ENCODE data around the gene NKG7.

GRCh38 chr19:51342631-51343569, 29.6 kb downstream of the NKG7 start:
- TF ChIP-seq ETS1 (IDR thresholded peaks at IDR 0.05) = no peak
- TF ChIP-seq CTCF (conservative IDR thresholded peaks at IDR 0.05; ENCODE audit: low read depth in 2 of 2) = no peak
- TF ChIP-seq EZH2 (IDR thresholded peaks at IDR 0.05; ENCODE audit: low read depth, unreplicated experiment) = no peak
- TF ChIP-seq EZH2phosphoT487 (IDR thresholded peaks at IDR 0.05; ENCODE audit: unreplicated experiment) = no peak
- TF ChIP-seq ZNF331 (CRISPR knock-in tag; IDR thresholded peaks at IDR 0.05; ENCODE audit: low read depth) = no peak
- no peak for TF ChIP-seq REST (IDR thresholded peaks at IDR 0.05; ENCODE audit: unreplicated experiment)
